A172 (cell line): Measurements from ENCODE around the gene PKN1. TPM values are rescaled to one million over a fixed set of nuclear protein-coding genes. Genes with fewer than 3 reads are reported as not detected.
"Not testable (repeated sequence)": the region's sequence is repeated elsewhere in the genome, so short reads cannot be mapped to it uniquely, and the experiment has no call there.

Experiments used
- DNase-seq: peaks from one replicate; pipeline ENCODE4 v3.0.0-alpha.2; 2015; ENCODE audit warnings: low spot score
- total RNA-seq: library from RNA; depleted of rRNA; stranded (reverse); fragments of >200 nt; shearing (Covaris generic); gene quantifications from 2 replicates; pipeline ENCODE4 v1.2.3, GENCODE V29; 2014; rRNA removed

PKN1 gene
- total RNA-seq: 181 and 208 TPM in 2 replicates

GRCh38 chr19:14432791-14433553 is at the start of gene PKN1:
TSS of gene PKN1 (plus strand) at chr19:14433306. CDS start at chr19:14433522, 216 bp downstream.
- no peak for DNase-seq

GRCh38 chr19:14383661-14384555 is 49.2 kb upstream of the PKN1 start:
- DNase-seq: peak; percentile 84

DNA sequence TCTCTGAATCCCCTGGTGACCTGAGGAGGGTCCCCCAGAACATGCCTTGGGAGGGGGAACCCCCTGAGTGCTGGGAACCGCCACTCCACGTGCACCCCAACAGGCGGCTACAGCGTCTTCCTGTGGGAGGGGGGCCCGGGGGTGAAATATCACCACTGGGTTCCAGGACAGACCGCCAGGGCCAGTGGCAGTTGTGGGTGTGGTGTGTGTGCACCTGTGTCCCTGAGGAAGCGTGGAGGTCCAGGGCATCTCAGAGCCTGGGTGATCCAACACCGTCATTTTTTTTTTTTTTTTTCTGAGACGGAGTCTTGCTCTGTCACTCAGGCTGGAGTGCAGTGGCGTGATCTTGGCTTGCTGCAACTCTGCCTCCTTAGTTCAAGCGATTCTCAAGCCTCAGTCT is 47.6 kb upstream of the PKN1 start:
- DNase-seq: no peak

GRCh38 chr19:14390548-14390947 is 42.6 kb upstream of the PKN1 start:
- no peak for DNase-seq

DNA sequence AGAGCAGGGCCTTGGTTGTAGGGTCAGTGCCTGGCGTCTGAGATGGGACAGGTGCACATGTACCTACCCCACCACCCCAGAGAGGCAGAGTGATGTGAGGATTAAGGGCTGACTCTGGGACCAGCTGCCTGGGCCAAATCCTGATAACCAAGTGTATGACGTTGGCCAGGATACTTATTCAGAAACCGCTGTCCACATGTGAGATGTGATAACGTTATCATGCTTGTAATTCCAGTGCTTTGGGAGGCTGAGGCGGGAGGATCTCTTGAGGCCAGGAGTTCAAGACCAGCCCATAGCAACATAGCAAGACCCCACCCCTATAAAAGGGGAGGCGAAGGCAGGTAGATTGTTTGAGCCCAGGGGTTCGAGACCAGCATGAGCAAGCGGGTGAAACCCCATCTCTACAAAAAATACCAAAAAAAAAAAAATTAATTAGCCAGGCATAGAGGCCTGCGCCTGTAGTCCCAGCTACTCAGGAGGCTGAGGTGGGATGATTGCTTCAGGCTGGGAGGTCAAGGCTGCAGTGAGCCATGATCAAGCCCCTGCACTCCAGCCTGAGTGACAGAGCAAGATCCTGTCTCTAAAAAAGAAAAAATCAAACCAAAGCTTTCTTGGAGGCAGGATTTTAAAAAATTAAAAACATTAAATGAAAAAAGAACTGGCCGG is 41.8 kb upstream of the PKN1 start:
- DNase-seq: no peak

GRCh38 chr19:14393329-14393728 is 39.8 kb upstream of the PKN1 start:
- no peak for DNase-seq

DNA sequence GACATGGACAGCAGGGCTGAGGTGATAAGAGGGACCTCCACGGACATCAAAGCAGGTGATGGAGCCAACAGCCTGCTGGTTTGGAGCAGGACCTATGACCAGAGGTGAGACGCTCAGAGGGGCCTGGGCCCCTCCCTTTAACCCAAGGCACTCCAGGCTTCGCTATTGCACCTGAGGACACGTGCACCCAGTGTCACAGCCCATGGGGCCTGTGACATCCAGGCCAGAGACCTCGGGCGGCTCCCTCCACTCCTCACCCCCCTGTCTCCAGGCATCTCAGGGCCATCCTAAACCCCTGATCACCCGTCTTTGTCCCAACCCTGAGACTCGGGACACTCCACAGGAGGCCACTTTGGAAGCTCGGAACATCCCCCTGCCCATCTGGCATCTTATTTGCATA is 38.9 kb upstream of the PKN1 start:
- no peak for DNase-seq

DNA sequence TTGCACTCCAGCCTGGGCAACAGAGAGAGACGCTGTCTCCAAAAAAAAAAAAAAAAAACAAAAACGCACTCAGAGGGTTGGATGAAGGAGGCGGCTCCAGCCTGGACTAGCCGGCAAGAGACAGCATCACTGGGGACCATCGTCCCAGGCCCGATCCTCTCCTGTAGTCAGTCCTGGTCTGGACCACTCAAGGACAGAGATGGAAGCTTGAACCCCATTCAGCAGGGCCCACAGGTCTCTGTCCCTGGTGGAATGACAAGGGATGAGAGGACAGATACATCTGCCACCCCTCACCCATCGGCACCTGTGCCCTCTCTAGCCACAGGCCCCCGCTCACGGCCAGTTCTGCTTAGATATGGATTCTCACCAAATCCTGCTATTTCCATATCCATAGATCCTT is 37.8 kb upstream of the PKN1 start:
- no peak for DNase-seq

DNA sequence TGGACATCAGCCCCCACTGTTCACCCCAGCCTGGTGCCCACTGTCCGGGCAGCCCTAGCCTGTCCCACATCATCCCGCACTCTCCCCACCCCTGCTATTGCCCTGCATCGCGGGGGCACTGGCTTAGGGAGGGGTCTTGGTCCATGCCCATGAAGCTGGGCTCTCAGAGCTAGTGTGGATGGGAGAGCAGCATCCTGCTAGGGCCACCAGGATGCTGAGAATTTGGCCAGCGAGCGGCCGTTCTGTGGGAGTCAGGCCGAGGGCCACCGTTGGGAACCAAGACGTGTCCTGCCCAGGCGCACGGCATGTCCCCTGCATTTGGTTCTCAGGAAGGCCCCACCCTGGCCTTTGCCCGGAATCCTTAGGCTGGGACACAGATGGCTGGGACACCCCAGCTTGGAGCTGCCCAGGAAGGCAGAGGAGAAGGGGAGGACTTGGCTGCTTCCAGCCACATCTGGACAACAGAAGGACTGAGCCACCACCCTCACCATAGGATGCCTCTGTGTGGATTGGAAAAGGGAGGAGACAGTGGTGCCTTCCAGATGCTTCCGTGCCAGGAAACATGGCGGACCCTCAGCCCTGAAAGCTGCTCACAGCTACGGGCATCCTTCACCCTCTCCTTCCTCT is 37.3 kb upstream of the PKN1 start:
- DNase-seq: no peak

GRCh38 chr19:14396730-14397129 is 36.4 kb upstream of the PKN1 start:
- not testable (repeated sequence) for DNase-seq

GRCh38 chr19:14397168-14397567 is 35.9 kb upstream of the PKN1 start:
- DNase-seq: not testable (repeated sequence)

DNA sequence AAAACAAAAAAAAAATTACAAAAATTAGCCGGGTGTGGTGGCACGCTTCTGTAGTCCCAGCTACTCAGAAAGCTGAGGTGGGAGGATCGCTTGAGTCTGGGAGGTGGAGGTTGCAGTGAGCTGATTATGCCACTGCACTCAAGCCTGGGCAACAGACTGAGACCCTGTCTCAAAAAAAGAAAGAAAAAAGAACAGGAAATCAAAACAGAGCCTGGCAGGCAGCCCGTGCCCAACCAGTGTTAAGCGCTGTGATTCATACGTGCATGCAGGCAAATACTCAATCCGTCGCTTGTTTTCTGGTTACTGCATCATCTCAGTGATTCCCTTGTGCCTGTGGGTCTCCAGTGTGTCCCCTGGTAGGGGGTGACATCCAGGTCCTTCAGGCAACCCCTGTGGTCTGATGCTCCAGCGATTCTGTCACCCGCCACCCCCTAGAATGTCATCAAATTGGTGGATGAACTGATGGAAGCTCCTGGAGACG is 32.1 kb upstream of the PKN1 start:
- peak; percentile 85 for DNase-seq

DNA sequence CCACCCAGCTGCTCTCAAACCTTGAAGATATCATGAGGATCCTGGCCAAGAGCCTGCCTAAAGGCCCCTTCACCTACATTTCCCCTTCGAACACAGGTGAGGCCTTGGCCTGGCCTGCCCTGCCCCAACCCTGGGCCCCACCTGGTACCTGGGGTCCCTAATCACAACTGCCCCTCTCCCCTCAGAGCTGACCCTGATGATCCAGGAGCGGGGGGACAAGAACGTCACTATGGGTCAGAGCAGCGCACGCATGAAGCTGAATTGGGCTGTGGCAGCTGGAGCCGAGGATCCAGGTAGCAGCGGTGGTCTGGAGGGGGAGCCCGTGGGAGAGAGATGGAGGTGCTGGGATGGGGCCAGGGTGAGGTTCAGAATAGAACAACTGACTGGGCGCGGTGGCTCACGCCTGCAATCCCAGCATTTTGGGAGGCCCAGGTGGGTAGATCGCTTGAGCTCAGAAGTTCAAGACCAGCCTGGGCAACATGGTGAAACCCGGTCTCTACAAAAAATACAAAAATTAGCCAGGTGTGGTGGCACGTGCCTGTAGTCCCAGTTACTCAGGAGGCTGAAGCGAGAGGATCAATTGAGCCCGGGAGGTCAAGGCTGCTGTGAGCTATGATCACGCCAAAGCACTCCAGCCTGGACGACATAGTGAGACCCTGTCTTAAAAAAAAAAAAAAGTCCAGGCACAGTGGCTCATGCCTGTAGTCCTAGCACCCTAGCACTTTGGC is 31.5 kb upstream of the PKN1 start:
- no peak for DNase-seq

GRCh38 chr19:14402332-14403144 is 30.6 kb upstream of the PKN1 start:
- peak; percentile 97 for DNase-seq

DNA sequence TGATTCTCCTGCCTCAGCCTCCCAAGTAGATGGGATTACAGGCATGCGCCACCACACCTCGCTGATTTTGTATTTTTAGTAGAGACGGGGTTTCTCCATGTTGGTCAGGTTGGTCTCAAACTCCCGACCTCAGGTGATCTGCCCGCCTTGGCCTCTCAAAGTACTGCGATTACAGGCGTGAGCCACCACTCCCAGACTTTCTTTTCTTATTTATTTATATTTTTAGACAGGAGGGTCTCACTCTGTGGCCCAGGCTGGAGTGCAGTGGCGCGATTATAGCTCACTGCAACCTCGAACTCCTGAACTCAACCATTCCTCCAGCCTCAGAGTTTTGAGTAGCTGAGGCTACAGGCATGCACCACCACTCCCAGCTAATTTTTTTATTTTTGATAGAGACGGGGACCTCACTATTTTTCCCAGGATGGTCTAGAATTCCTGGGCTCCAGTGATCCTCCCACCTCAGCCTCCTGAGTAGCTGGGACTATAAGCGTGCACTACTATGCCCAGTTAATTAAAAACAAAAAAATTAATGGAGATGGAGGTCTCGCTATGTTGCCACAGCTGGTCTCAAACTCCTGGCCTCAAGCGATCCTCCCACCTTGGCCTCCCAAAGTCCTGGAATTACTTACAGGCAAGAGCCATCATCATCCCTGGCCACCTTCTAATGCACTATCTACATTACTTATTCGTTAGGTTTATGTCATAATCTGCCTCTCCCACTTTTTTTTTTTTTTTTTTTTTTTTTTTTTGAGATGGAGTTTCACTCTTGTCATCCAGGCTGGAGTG is 29.8 kb upstream of the PKN1 start:
- not testable (repeated sequence) for DNase-seq

- DNase-seq: no peak
Observed at GRCh38 chr19:14404312-14404711, 28.8 kb upstream of the PKN1 start.

DNA sequence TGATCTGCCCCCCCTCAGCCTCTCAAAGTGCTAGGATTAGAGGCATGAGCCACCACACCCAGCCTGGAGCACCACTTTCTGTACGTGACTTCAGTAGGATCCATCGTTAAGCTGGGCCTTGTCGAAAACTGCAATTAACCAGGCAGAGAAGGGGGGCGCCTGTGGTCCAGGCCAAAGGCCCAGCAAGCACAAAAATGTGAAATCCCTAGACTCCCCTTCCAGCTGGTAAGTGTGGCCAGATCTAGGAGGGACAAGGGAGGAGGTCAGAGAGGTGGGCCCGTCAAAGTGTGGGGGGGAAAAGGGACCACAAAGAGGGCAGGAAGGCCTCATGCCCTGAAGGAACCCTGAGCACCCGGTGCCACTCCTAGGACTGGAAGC is 27.7 kb upstream of the PKN1 start:
- no peak for DNase-seq

GRCh38 chr19:14405758-14406644 is 27.1 kb upstream of the PKN1 start:
- DNase-seq: peak; percentile 84
